GM12865 (cell line): ENCODE measurements around the gene GADD45A.

ENCODE experiments used
- DNase-seq: peaks from one replicate; pipeline ENCODE4 v3.0.0; 2010; ENCODE audit warnings: low read depth
- H3K4me3 ChIP-seq: 2 replicates; pipeline ENCODE4 v1.5.1; 2011; ENCODE audit warnings: mild to moderate bottlenecking, low read depth, low read length, control low read depth
- CTCF ChIP-seq: IDR thresholded peaks from 2 replicates; pipeline ENCODE4 v1.5.1; 2011; ENCODE audit warnings: low read length, control low read depth, low read depth, inconsistent platforms; ENCODE audit not compliant: insufficient read depth; ENCODE audit errors: missing control alignments

GADD45A gene

GRCh38 chr1:67685067-67685557 lies at the start of gene GADD45A:
Gene GADD45A (plus strand): TSS chr1:67685201. CDS start chr1:67685495, 294 bp downstream.
- peak; percentile 99 for DNase-seq
- no peak for TF ChIP-seq CTCF
- H3K4me3 ChIP-seq = peak within 1 kb of the TSS; percentile 63

- no peak for DNase-seq
- no peak for TF ChIP-seq CTCF
Observed at GRCh38 chr1:67636146-67636545, 48.9 kb upstream of the GADD45A start.

DNA sequence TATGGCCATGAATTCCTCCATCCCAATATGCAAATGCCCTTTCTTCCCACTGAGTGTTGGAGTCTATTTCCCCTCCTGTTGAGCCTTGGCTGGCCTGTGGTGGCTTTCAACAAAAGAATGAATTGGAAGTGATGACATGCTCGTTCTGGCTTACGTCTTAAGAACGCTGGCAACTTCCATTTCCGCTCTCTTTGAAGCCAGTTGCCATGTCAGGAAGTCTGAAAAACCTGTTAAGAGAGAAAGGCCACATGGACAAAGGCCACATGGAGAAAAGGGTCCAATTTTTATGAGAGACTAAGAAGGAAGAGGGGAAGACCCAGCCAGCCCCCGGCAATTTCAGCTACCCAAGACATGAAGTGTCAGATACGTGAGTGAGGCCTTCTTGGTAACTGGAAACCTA lies 45.6 kb upstream of the GADD45A start:
- no peak overlapping the region for H3K4me3 ChIP-seq
- no peak for DNase-seq
- no peak for TF ChIP-seq CTCF

More at GRCh38 chr1:67636146-67636545, 48.9 kb upstream of the GADD45A start:
- H3K4me3 ChIP-seq = no peak overlapping the region

GRCh38 chr1:67642629-67643028 lies 42.4 kb upstream of the GADD45A start:
- H3K4me3 ChIP-seq = no peak overlapping the region
- no peak for TF ChIP-seq CTCF
- no peak for DNase-seq

- no peak overlapping the region for H3K4me3 ChIP-seq
- DNase-seq = no peak
- no peak for TF ChIP-seq CTCF
Observed at GRCh38 chr1:67644566-67644965, 40.4 kb upstream of the GADD45A start.

- no peak for DNase-seq
- no peak for TF ChIP-seq CTCF
- no peak overlapping the region for H3K4me3 ChIP-seq
Observed at GRCh38 chr1:67645495-67646144, 39.4 kb upstream of the GADD45A start.
